HUES64 (cell line): Measurements from ENCODE around the gene EPHB6.

Experiments
- H3K27ac ChIP-seq: 2 replicates; pipeline ENCODE4 v1.7.0; 2013; ENCODE audit warnings: low read depth, low read length, inconsistent platforms
- H3K27me3 ChIP-seq: 2 replicates; pipeline ENCODE4 v1.6.1; 2013; ENCODE audit warnings: mild to moderate bottlenecking, low read length; ENCODE audit not compliant: insufficient read depth
- H3K36me3 ChIP-seq: 2 replicates; pipeline ENCODE4 v1.6.1; 2013; ENCODE audit warnings: mild to moderate bottlenecking, low read length; ENCODE audit not compliant: insufficient read depth
- H3K4me1 ChIP-seq: 2 replicates; pipeline ENCODE4 v1.6.1; 2013; ENCODE audit warnings: mild to moderate bottlenecking, low read length, moderate library complexity; ENCODE audit not compliant: insufficient read depth
- H3K4me3 ChIP-seq: 2 replicates; pipeline ENCODE4 v1.5.1; 2013; ENCODE audit warnings: mild to moderate bottlenecking, low read length, moderate library complexity
- H3K9ac ChIP-seq: 2 replicates; pipeline ENCODE4 v1.6.1; 2013; ENCODE audit warnings: mild to moderate bottlenecking, low read depth, low read length
- H3K9me3 ChIP-seq: 2 replicates; pipeline ENCODE4 v1.6.1; 2013; ENCODE audit warnings: low read depth, low read length; ENCODE audit not compliant: insufficient read depth
- WGBS: fragments of 150-250, 120-280 bp; methylation state at CpG from one replicate; pipeline ENCODE4 v1.1.7; 2013; ENCODE audit warnings: missing lambda C conversion rate; 5-methylcytosine and 5-hydroxymethylcytosine counted together

Gene EPHB6

DNA sequence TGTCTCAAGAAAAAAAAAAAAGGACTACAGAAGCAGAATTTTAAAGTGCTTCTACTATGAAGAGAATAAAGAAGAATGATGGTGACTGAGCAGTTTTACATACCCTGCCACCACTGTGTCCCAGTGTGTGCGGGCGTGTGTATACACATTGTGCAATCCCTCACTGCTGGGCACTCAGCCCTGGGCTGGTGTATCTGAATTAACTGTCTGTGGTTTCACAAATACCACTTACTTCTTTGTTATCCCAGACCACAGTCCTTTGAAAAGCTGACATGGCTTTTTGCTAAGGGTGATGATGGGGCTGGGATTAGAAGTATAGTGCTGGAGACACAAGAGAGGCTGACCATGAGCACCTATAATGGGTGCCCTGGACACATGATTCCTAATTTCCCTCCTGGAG, 51.8 kb downstream of the EPHB6 start:
- H3K27ac ChIP-seq: no peak overlapping the region
- H3K27me3 ChIP-seq: no peaks in the 10 kb centered on the region
- H3K4me3 ChIP-seq: no peak overlapping the region
- peaks cover 35% of the 10 kb centered on the region for H3K9me3 ChIP-seq
- no peaks in the 10 kb centered on the region for H3K4me1 ChIP-seq
- no peaks in the 10 kb centered on the region for H3K36me3 ChIP-seq
- H3K9ac ChIP-seq: no peak overlapping the region
- WGBS: 100% methylated on average over 2 of the region's 2 CpGs

DNA sequence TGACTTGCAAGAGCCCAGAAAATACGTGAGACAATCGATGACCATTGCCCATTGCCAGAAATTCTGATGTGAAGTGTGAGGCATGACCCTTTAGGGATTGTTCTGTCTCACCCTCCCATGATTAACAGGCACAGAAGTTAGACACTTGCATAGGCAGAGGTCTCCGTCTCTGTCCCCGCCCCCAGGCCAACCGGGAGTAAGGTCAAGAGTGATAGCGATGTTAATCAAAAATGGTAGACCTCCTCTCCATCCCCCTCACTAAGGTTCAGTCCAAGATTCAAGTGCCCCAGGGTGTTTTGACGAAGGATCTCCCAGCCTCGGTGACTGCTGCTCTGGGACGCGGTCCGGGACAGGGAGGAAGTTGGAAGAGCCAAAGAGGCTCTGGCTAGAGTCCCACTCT, 53.4 kb downstream of the EPHB6 start:
- H3K9me3 ChIP-seq: peaks cover 35% of the 10 kb centered on the region
- no peaks in the 10 kb centered on the region for H3K27me3 ChIP-seq
- H3K27ac ChIP-seq: no peak overlapping the region
- H3K4me1 ChIP-seq: no peaks in the 10 kb centered on the region; the same call in 1 of the 2 replicates
- H3K4me3 ChIP-seq: no peak overlapping the region
- H3K36me3 ChIP-seq: no peaks in the 10 kb centered on the region
- WGBS: 94% methylated on average over 11 of the region's 11 CpGs
- H3K9ac ChIP-seq: no peak overlapping the region

DNA sequence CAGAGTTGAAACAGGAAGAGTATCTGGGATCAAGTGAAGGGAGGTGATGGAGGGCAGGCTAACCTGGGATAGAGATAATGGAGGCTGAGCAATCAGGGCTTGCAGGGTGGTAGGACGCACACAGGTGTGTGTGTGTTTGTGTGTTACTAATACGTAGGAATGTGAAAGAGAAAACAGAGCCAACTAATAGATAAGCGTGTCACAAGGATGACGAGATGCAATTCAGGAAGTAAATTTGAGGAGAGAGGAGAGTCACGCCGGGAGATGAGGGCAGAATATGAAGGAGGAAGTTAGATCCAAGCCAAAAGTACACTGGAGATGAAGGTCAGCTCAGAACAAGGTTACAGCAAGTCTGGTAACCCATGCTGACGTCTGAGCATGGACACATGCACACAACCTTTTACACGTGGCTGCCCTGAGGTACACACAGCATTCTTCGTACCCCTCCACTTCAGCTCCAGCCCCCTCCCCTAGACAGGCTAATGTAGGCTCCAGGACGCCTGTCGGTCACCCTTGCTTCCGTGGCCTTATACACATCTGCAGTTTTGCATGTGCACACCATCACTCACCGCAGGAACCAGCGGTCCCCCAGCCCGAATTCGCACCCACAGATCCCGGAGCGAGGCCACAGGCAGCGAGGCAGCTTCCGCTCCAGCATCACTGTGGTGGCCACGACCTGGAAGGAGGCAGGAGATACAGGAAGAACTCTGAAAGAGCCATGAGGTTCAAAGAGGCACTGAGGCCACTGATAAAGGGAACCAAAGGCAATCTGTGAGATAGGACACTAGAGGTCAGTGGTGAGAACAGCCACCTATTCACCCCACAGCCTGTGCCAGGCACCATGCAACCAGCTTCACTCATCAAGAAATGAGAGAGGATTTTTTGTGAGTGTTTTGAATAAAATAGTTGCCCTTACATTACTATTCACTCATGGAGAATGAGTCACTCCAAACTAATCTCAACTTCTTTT, 54.3 kb downstream of the EPHB6 start:
- no peak overlapping the region for H3K27ac ChIP-seq
- H3K27me3 ChIP-seq: no peaks in the 10 kb centered on the region
- H3K9ac ChIP-seq: no peak overlapping the region
- H3K36me3 ChIP-seq: no peaks in the 10 kb centered on the region
- H3K4me1 ChIP-seq: no peaks in the 10 kb centered on the region; the same call in 1 of the 2 replicates
- peaks cover 28% of the 10 kb centered on the region for H3K9me3 ChIP-seq
- H3K4me3 ChIP-seq: no peak overlapping the region
- 89% methylated on average over 21 of the region's 21 CpGs for whole genome bisulfite sequencing

DNA sequence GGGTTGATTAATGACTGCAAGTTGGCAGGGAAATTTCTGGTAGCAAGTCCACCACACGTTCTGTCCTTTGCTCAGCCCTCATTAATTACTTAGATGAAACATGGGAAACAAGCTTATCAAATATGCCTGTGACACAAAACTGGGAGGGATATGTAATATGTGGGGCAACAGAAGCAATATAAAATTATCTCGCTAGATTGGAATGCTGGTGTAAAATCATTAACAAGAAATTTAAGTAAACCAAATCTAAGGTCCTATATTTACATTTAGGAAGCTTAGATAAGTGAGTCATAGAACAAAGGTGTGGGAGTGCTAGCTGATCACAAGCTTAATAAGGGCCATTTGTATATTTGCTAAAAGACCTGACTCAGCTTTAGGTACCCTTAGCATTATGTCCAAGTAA, 55.2 kb downstream of the EPHB6 start:
- no peak overlapping the region for H3K4me3 ChIP-seq
- no peaks in the 10 kb centered on the region for H3K27me3 ChIP-seq
- H3K27ac ChIP-seq: no peak overlapping the region
- peaks cover 19% of the 10 kb centered on the region for H3K9me3 ChIP-seq
- no peaks in the 10 kb centered on the region; the same call in 1 of the 2 replicates for H3K4me1 ChIP-seq
- no peak overlapping the region for H3K9ac ChIP-seq
- WGBS: 83% methylated on average over 1 of the region's 2 CpGs
- H3K36me3 ChIP-seq: no peaks in the 10 kb centered on the region

DNA sequence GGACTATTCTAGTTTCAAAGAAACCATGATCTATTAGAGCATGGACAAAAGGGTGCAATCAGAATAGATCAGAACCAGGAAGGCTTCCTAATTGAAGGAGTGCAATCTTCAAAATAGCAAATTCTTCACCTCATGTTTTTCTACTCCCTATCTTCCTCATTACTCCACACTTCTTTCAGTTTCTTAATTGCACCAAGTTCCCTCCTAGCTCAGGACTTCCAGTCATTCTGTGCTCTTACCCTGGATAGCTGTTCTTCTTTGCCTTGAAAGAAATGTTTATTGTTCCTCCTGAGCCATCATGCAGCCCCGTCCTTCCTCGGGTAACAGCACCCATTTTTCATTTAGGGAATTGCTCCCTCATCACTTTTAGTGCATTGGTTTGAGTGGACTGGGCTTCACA, 55.6 kb downstream of the EPHB6 start:
- H3K9ac ChIP-seq: no peak overlapping the region
- 96% methylated on average over 2 of the region's 2 CpGs for WGBS

DNA sequence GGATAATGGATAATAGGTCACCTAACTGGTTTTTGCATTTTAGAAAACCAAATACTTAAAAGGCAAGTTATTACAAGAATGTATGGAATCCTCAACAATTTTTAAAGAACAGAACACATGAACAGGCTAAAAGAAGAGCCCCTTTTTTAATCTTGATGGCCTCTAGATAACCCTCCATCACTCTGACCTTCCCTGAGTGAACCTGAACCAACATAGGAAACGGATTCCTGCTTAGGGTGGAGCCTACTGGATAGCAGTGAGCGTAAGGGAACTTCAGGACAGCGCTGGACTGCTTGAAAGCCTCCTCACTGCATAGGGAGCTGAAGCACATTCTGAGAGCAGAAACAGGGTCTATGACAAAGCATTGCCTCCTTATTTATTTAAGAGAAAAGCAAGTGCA, 58.2 kb downstream of the EPHB6 start:
- 81% methylated on average over 3 of the region's 3 CpGs for WGBS
- H3K9ac ChIP-seq: no peak overlapping the region
- no peak overlapping the region for H3K27ac ChIP-seq
- no peaks in the 10 kb centered on the region for H3K36me3 ChIP-seq
- no peaks in the 10 kb centered on the region for H3K9me3 ChIP-seq
- H3K4me3 ChIP-seq: no peak overlapping the region
- H3K4me1 ChIP-seq: no peaks in the 10 kb centered on the region; the same call in 1 of the 2 replicates
- no peaks in the 10 kb centered on the region for H3K27me3 ChIP-seq

More for the DNA sequence above, 55.6 kb downstream of the EPHB6 start:
- H3K36me3 ChIP-seq: no peaks in the 10 kb centered on the region
- H3K4me3 ChIP-seq: no peak overlapping the region
- no peak overlapping the region for H3K27ac ChIP-seq
- H3K4me1 ChIP-seq: no peaks in the 10 kb centered on the region; the same call in 1 of the 2 replicates
- H3K27me3 ChIP-seq: no peaks in the 10 kb centered on the region
- H3K9me3 ChIP-seq: peaks cover 15% of the 10 kb centered on the region; the same call in 1 of the 2 replicates

DNA sequence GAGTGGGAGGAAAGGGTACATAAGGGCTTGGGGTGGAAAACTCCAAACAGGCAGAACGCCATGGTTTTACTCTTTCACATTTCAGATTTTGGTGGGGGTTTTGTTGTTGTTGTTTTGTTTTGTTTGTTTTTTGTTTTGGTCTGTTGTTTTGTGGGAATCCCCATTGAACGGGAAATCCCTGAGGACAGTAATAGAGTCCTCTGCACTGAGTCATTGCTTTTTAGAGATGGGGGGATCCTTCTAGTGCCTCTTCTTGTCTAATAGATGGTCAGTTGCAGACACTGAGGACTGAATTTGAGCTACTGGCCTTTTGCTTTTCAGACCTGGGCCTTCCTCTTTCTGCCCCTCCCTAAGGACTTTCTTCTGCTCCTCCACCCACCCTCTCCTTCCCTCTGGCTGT, 58.7 kb downstream of the EPHB6 start:
- H3K4me3 ChIP-seq: no peak overlapping the region
- no peaks in the 10 kb centered on the region for H3K27me3 ChIP-seq
- H3K36me3 ChIP-seq: no peaks in the 10 kb centered on the region
- H3K4me1 ChIP-seq: no peaks in the 10 kb centered on the region; the same call in 1 of the 2 replicates
- no peak overlapping the region for H3K27ac ChIP-seq
- 88% methylated on average over 2 of the region's 2 CpGs for WGBS
- H3K9ac ChIP-seq: no peak overlapping the region
- no peaks in the 10 kb centered on the region for H3K9me3 ChIP-seq

DNA sequence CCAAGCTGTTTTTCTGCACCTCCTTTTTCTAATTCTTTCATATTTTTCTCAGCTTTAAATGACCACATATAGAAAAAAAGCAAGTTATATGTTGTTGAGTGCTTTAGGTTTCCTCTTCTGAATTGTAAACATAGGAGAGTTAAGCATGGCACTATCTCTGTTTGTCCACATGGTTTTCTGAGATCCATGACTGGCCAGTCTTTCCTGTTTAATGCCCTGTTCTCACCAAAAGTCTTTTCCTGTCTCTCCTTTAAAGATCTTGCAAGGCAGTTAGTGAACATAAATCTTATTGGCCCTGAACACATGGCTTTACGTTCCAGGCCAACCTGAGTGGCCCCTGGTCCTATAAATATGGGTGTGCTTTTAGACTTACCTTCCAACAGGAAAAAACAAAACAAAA, 59.2 kb downstream of the EPHB6 start:
- H3K27ac ChIP-seq: no peak overlapping the region
- H3K9ac ChIP-seq: no peak overlapping the region
- H3K4me1 ChIP-seq: no peaks in the 10 kb centered on the region; the same call in 1 of the 2 replicates
- no peaks in the 10 kb centered on the region for H3K27me3 ChIP-seq
- H3K4me3 ChIP-seq: no peak overlapping the region
- H3K36me3 ChIP-seq: no peaks in the 10 kb centered on the region
- no CpG with 5 or more reads among the region's 1 CpG for WGBS
- H3K9me3 ChIP-seq: no peaks in the 10 kb centered on the region

DNA sequence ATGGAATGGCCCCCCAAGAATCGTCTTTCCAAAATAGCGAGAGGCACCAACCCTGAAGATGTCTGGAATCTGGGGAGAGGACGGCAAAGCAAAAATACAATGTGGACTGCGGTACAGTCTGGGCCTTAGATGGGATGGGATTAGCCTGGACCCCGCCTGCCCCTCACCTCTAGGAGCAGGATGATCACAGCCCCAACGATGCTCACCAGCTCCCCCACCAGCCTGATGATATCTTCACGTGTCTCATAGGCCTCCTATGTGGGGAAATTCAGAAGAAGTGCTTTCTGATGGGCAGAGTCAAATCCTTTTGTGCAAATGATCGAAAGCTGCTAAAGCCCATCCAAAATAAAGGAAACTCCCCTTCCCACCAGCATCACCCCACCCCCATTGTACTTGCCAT, 60.4 kb downstream of the EPHB6 start:
- H3K27ac ChIP-seq: no peak overlapping the region
- H3K36me3 ChIP-seq: no peaks in the 10 kb centered on the region
- no peaks in the 10 kb centered on the region for H3K27me3 ChIP-seq
- 89% methylated on average over 8 of the region's 8 CpGs for WGBS
- no peaks in the 10 kb centered on the region; the same call in 1 of the 2 replicates for H3K4me1 ChIP-seq
- H3K4me3 ChIP-seq: no peak overlapping the region
- no peaks in the 10 kb centered on the region for H3K9me3 ChIP-seq
- no peak overlapping the region for H3K9ac ChIP-seq

DNA sequence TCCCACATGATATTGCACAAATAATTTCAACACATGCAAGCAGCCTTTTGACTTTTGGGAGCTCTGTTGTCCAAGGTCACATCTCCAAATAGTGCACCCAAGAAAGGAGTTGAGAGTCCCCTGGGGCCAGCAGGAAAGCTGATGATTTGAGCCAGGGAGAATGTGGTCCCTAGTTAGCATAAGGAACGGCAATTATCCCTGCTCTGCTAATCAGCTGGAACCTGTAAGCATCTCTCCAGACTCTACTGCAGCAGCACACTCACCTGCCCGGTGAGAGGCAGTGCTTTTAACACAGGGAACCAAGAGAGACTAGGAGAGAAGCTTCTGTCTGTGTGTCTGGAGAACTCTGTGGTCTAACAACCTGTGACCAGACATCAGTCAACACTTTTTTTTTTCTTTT, 61.6 kb downstream of the EPHB6 start:
- 65% methylated on average over 2 of the region's 2 CpGs for WGBS
- Histone ChIP-seq H3K27me3 (no peaks in the 10 kb centered on the region), H3K9ac (no peak overlapping the region), H3K36me3 (no peaks in the 10 kb centered on the region), H3K4me1 (no peaks in the 10 kb centered on the region; the same call in 1 of the 2 replicates), H3K27ac (no peak overlapping the region), H3K4me3 (no peak overlapping the region), H3K9me3 (no peaks in the 10 kb centered on the region)

DNA sequence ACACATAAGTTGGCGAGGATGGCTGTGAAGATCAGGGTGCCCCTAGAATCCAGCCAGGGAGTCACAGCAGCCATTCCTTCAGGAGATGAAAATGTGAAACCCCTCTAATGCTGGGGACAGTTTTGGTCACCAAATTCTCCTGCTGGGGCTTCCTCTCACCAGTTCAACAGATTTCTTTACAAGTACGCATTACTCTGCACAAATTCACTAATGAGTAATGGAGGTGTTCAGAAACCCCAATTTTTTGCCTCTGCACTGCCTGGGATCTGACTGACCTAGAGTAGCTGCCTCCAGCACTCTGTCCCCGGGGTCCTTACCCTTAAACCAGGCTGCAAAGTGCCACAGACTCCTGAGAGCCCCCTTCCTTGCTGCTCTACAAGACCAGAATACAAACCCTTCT, 62.6 kb downstream of the EPHB6 start:
- Histone ChIP-seq H3K4me3 (no peak overlapping the region), H3K27ac (no peak overlapping the region), H3K9ac (no peak overlapping the region), H3K4me1 (no peaks in the 10 kb centered on the region), H3K9me3 (no peaks in the 10 kb centered on the region), H3K36me3 (no peaks in the 10 kb centered on the region), H3K27me3 (no peaks in the 10 kb centered on the region)
- WGBS: 91% methylated on average over 3 of the region's 3 CpGs
